Natural killer cell (primary cell): Measurements from ENCODE around the gene MAB21L4. TPM values are rescaled to one million over a fixed set of nuclear protein-coding genes. Genes with fewer than 3 reads are reported as not detected.
A peak's percentile ranks its signal among the peaks of the same experiment; 100 is the strongest.

ENCODE experiments used
- ATAC-seq, 3 donors: fragments of 150-1000 bp in 2 of 3; fragments of 200-7000 bp in 1 of 3; cut with Tn5 transposase; 1 replicate in 1 of 3; 2 replicates in 2 of 3; pipeline ENCODE4 v1.10.0; 2021; ENCODE audit warnings: mild to moderate bottlenecking in 2 of 3, moderate library complexity in 2 of 3
- DNase-seq, 2 donors: peaks; one replicate each; pipeline versions ENCODE4 v3.0.0 to v3.0.0-alpha.2; 2013 to 2021; ENCODE audit warnings: mixed read lengths in 1 of 2
- H3K27ac ChIP-seq: one replicate; pipeline ENCODE4 v1.5.1; 2013; ENCODE audit warnings: mild to moderate bottlenecking, low read length
- H3K27me3 ChIP-seq: one replicate; pipeline ENCODE4 v1.6.1; 2013; ENCODE audit warnings: low read length; ENCODE audit not compliant: control insufficient read depth, insufficient read depth
- H3K36me3 ChIP-seq: one replicate; pipeline ENCODE4 v1.6.1; 2013; ENCODE audit warnings: low read length; ENCODE audit not compliant: control insufficient read depth, insufficient read depth
- H3K4me1 ChIP-seq: one replicate; pipeline ENCODE4 v1.6.1; 2013; ENCODE audit warnings: low read length; ENCODE audit not compliant: control insufficient read depth, insufficient read depth
- H3K4me3 ChIP-seq: one replicate; pipeline ENCODE4 v1.5.1; 2013; ENCODE audit warnings: low read length
- H3K9me3 ChIP-seq: one replicate; pipeline ENCODE4 v1.6.1; 2013; ENCODE audit warnings: low read length; ENCODE audit not compliant: control insufficient read depth, insufficient read depth
- H3K27ac Mint-ChIP-seq, 2 donors: one replicate each; pipeline ENCODE4 v1.8.0; 2022; ENCODE audit warnings: mild to moderate bottlenecking in 2 of 2, mixed read lengths in 2 of 2, moderate library complexity in 1 of 2
- H3K27me3 Mint-ChIP-seq, 2 donors: one replicate each; pipeline ENCODE4 v1.8.0; 2022; ENCODE audit warnings: low read depth in 2 of 2, mixed read lengths in 2 of 2
- H3K36me3 Mint-ChIP-seq: one replicate; pipeline ENCODE4 v1.8.0; 2022; ENCODE audit warnings: mixed read lengths
- H3K4me1 Mint-ChIP-seq, 2 donors: one replicate each; pipeline ENCODE4 v1.8.0; 2022; ENCODE audit warnings: mixed read lengths in 2 of 2
- H3K4me3 Mint-ChIP-seq: one replicate; pipeline ENCODE4 v1.8.0; 2022; ENCODE audit warnings: mild to moderate bottlenecking, moderate library complexity, mixed read lengths
- H3K9me3 Mint-ChIP-seq, 2 donors: one replicate each; pipeline ENCODE4 v1.8.0; 2022; ENCODE audit warnings: mixed read lengths in 2 of 2
- WGBS: methylation state at CpG from one replicate; pipeline ENCODE4 v1.1.7; 2013; ENCODE audit warnings: missing lambda C conversion rate; ENCODE audit not compliant: insufficient coverage; 5-methylcytosine and 5-hydroxymethylcytosine counted together
- intact Hi-C: fragments of 100-400 bp; cut with micrococcal nuclease; formaldehyde crosslinking; loops from one replicate; pipeline ENCODE4 v1.14.2; 2022
- total RNA-seq, 4 donors: library from RNA; stranded (reverse); fragments of 120-200 nt in 1 of 4; gene quantifications; one replicate each; pipeline versions ENCODE4 v1.2.3 to v1.2.4, GENCODE V29; 2013 to 2022
- TF ChIP-seq, protein P1 (sequence below): fragments of 200-600 bp; IDR thresholded peaks from one replicate; pipeline ENCODE4 v1.8.0; 2022; ENCODE audit warnings: antibody characterized with exemption

MAB21L4 gene
- not detected for total RNA-seq
- total RNA-seq (2013) = not detected

DNA sequence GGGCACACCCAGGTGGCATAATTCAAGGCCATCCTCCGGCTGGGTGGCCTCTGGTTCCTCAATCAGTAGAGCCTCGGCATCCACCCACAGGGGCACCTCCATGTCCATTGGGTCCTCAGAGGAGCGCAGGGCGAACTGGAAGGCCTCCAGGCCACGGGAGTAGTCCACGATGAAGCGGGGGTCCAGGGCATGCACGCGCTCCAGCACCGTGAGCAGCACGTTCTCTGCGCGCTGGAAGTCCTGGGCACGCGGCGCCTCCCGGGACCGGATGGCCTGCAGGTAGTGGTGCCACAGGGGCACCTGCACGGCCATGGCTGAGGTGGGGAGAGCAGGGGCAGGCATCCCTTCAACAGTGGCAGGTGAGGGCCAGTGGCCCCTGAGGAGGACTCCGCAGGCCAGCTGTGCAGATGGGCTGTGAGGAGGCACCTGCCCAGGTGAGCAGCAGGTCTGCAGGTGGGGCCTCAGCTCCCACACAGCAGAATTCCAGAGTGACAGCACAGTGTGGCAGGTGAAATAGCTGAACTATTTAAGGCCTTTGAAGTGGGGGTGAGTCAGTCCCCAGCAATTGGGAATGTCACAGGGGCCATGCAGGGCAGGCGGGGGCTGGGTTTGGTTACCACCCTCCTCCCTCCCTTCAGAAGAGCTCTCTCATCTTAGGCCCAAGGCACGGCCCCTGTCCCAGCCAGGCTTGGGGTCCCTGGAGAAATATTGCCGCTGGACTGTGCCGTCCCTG, at the start of gene MAB21L4:
MAB21L4 (minus strand) TSS at position 501 of the 733 bp plus-strand sequence; CDS start at position 342, 159 bp downstream.
- TF ChIP-seq, protein P1, sequence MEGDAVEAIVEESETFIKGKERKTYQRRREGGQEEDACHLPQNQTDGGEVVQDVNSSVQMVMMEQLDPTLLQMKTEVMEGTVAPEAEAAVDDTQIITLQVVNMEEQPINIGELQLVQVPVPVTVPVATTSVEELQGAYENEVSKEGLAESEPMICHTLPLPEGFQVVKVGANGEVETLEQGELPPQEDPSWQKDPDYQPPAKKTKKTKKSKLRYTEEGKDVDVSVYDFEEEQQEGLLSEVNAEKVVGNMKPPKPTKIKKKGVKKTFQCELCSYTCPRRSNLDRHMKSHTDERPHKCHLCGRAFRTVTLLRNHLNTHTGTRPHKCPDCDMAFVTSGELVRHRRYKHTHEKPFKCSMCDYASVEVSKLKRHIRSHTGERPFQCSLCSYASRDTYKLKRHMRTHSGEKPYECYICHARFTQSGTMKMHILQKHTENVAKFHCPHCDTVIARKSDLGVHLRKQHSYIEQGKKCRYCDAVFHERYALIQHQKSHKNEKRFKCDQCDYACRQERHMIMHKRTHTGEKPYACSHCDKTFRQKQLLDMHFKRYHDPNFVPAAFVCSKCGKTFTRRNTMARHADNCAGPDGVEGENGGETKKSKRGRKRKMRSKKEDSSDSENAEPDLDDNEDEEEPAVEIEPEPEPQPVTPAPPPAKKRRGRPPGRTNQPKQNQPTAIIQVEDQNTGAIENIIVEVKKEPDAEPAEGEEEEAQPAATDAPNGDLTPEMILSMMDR = no peak
- WGBS = 87% methylated on average over 24 of the region's 24 CpGs
- no peaks in the 10 kb centered on the region for H3K9me3 Mint-ChIP-seq
- H3K36me3 ChIP-seq = no peaks in the 10 kb centered on the region
- H3K4me1 Mint-ChIP-seq = no peaks in the 10 kb centered on the region
- H3K4me1 ChIP-seq = peaks cover 7% of the 10 kb centered on the region
- H3K4me3 Mint-ChIP-seq = no peak within 1 kb of the TSS
- H3K27ac Mint-ChIP-seq = no peak within 1 kb of the TSS
- intact Hi-C loops = no loop called here
- ATAC-seq (no peak), DNase-seq (no peak)
- no peaks in the 10 kb centered on the region for H3K27me3 Mint-ChIP-seq
- H3K9me3 ChIP-seq = no peaks in the 10 kb centered on the region
- no peak within 1 kb of the TSS for H3K27ac ChIP-seq
- no peaks in the 10 kb centered on the region for H3K27me3 ChIP-seq
- no peak within 1 kb of the TSS for H3K4me3 ChIP-seq
- no peaks in the 10 kb centered on the region for H3K36me3 Mint-ChIP-seq

DNA sequence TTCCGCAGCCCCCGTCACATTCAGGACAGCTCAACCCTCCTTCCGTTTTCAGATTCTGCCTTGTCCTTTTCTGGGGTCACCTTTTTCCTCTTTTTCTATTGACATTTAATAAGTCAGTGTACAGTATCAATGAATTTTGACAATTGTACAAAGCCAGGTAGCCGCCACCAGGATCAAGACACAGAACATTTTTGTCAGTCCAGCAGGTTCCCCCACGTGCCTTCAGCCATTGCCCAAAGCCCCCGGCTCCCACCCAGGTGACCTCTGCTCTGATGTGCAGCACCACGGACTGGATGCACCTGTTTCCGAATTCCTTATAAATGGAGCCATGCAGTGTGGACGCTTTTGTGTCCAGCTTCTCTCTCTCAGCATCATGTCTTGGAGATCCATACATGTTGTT, 40.1 kb upstream of the MAB21L4 start:
- DNase-seq = peak in 1 of 2 donors; percentile 4
- intact Hi-C loops = no loop called here
- Histone ChIP-seq H3K36me3 (no peaks in the 10 kb centered on the region), H3K9me3 (no peaks in the 10 kb centered on the region), H3K4me1 (no peaks in the 10 kb centered on the region), H3K4me3 (no peak overlapping the region), H3K27me3 (no peaks in the 10 kb centered on the region), H3K27ac (no peak overlapping the region)
- no peaks in the 10 kb centered on the region for H3K36me3 Mint-ChIP-seq
- WGBS = 91% methylated on average over 9 of the region's 9 CpGs
- no peak overlapping the region for H3K4me3 Mint-ChIP-seq
- TF ChIP-seq, protein P1 = no peak
- no peak overlapping the region for H3K27ac Mint-ChIP-seq
- ATAC-seq = no peak
- no peaks in the 10 kb centered on the region for H3K9me3 Mint-ChIP-seq
- H3K4me1 Mint-ChIP-seq = no peaks in the 10 kb centered on the region
- peaks cover 4 to 34% of the 10 kb centered on the region in 2 donors for H3K27me3 Mint-ChIP-seq

DNA sequence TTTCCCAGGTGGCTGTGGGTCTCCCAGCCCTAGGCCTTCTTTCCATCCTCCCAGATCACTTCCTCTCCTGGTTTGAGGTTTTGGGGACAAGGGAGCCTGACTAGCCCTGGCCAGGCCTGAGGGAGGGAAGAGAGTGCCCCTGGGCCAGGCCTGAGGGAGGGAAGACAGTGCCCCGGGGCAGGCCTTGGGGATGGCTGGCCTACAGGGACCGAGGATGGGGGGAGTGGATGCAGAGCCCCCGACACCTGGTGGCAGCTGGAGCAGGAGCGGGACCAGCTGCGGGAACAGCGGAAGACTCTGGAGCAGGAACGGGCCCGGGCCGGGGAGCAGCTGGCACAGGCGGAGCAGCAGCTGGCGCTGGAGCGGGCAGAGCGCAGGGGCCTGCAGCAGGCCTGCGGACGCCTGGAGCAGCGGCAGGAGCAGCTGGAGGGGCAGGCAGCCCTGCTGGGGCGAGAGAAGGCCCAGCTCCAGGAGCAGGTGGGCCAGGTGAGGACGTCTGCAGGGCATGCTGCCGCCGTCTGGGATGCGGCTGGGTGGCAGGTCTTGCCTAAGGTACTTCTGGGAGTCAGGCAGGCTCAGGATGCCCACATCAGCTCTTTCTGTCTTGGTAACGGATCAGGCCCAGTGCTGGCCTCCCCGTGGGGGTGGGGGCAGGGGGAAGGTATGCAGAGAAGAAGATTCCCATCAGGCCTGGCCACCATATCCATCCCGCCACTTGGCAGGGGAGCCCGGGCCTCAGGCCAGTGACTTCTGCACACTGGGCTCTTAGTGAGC, 39.3 kb upstream of the MAB21L4 start:
- no peaks in the 10 kb centered on the region for H3K4me1 ChIP-seq
- no peak overlapping the region for H3K27ac Mint-ChIP-seq
- WGBS = 92% methylated on average over 25 of the region's 25 CpGs
- H3K9me3 Mint-ChIP-seq = no peaks in the 10 kb centered on the region
- H3K4me1 Mint-ChIP-seq = no peaks in the 10 kb centered on the region
- intact Hi-C loops = no loop called here
- no peaks in the 10 kb centered on the region for H3K36me3 Mint-ChIP-seq
- TF ChIP-seq, protein P1 = no peak
- no peaks in the 10 kb centered on the region for H3K9me3 ChIP-seq
- H3K36me3 ChIP-seq = no peaks in the 10 kb centered on the region
- DNase-seq = peak in 1 of 2 donors; percentile 10
- H3K4me3 ChIP-seq = no peak overlapping the region
- H3K4me3 Mint-ChIP-seq = no peak overlapping the region
- ATAC-seq = no peak
- peaks cover 1 to 26% of the 10 kb centered on the region in 2 donors for H3K27me3 Mint-ChIP-seq
- no peak overlapping the region for H3K27ac ChIP-seq
- no peaks in the 10 kb centered on the region for H3K27me3 ChIP-seq
